NCI-H526 treated with DMSO at 0.1 percent for 48 hours (cell line): Measurements from ENCODE around the gene SFXN4.

Source experiments
- DNase-seq: peaks from one replicate; lab custom pipeline; 2025; lab: John Stamatoyannopoulos, UW

SFXN4 gene, protein sequence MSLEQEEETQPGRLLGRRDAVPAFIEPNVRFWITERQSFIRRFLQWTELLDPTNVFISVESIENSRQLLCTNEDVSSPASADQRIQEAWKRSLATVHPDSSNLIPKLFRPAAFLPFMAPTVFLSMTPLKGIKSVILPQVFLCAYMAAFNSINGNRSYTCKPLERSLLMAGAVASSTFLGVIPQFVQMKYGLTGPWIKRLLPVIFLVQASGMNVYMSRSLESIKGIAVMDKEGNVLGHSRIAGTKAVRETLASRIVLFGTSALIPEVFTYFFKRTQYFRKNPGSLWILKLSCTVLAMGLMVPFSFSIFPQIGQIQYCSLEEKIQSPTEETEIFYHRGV

DNA sequence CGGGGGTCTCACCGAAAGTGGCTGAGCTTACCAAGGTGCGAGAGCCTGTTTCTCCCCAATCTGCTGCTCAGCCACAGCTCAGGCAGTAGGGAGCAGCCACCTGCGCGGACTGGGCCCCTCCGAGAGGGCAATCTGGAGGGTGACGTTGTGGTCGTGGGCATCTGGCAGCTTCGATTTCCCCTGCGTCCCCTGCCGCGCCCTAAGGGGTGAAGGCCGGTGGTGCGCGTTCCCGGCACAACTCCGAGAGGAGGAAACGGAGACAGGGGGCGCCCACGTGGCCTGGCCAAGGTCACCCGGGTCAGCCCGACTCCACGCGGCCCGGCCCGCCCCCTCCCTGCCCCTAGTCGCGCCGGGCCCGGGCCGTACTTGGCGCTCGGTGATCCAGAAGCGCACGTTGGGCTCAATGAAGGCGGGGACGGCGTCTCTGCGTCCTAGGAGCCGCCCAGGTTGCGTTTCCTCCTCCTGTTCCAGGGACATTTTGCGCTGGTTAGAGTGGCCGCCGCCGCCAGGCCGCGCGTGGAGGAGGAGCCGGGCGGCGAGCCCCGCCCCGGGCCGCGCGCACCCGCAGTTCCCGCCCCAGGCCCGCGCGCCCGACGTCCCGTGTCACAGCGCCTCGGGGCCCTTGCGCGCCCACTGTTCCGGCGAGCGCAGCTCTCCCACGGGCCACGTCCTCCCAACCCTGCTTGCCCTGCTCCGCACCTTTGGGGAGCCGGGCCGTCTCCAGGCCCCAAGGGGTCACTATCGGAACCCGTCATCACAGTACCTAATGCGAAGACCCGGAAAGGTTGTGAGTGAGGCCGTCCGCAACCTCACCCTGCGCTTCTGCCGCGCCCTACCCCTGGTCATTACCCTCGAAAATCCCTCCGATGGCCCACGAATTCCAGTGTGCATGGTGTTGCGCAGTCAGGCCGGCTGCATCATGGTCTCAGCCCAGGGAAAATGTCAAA is at the start of gene SFXN4:
Gene SFXN4, minus strand, starts transcription at position 544 of the 947 bp plus-strand sequence. Its CDS starts 67 bp downstream, at position 477.
- DNase-seq, result peak; percentile 15

DNA sequence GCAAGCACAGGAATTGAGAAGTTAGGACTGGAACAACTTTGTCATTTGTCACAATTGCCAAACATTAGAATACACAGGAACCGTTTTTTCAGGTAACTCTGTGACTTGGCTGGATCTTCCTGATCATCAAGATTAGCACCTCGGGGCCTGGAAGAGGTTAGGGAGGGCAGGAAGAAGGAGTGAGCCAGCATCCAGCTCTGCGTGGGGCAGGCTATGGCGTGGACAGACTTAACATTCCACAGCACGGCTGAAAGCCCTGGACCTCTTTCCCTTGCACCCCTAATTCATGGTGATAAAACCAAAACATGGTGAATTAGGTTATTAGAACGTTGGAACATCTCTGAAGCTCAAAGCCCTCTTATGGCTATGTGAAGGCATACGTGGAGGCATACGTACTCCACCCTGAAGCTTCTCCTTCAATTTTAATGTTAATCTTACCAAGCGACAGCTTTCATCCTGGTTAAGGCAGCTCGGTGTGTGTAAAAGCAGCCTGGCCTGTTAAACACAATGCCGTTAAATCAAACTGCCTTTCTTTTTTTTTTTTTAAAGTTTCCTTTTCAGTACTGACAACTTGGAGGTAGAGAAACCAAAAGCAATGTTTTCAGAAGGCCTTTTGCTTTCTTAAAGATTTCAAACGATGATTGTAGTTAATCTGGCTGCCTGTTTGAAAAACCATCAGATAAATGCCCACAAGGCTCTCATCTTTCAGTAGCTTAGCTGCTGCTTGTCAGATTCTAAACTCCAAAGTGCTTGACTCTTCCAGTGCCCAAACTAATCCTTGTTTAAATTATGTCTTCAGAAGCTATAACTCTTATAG is 46.3 kb upstream of the SFXN4 start:
- peak; percentile 20 for DNase-seq

DNA sequence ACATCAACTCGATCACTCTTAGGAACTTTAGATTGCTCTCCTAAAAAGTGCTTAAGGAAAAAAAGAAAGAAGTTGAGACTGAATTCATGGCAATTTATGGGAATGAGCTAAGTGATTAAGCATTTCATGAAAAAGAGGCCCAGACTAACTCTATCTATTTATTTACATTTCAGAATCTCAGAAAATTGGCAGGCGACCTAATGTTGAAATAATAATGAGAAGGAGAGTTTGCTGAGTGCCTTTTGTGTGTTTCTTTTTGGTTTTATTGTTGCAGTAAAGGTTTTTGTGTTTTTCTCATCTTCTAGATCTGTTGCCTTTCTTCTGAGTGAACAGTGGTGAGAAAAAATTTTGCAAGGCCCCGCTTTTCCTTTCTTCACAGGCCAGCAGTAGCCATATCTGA is 45.7 kb upstream of the SFXN4 start:
- DNase-seq, result no peak

DNA sequence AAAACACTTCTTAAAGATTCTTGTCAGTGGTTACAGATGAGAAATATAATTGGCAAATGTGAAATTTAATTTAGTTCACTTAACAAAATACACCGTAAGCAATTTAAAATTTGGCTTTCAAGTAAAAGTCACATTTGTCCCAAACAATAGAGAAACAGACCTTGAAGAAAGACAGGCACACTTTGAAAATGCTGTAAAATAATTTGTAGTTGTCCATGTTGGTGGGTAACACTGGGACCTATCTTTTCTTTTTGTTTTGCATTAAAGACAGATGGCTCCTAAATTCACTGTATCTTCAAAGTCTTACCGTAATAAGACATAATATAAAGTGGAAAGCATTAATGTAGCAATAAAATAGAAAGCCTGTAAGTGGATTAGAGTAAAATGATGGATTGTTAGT is 45.1 kb upstream of the SFXN4 start:
- no peak for DNase-seq

DNA sequence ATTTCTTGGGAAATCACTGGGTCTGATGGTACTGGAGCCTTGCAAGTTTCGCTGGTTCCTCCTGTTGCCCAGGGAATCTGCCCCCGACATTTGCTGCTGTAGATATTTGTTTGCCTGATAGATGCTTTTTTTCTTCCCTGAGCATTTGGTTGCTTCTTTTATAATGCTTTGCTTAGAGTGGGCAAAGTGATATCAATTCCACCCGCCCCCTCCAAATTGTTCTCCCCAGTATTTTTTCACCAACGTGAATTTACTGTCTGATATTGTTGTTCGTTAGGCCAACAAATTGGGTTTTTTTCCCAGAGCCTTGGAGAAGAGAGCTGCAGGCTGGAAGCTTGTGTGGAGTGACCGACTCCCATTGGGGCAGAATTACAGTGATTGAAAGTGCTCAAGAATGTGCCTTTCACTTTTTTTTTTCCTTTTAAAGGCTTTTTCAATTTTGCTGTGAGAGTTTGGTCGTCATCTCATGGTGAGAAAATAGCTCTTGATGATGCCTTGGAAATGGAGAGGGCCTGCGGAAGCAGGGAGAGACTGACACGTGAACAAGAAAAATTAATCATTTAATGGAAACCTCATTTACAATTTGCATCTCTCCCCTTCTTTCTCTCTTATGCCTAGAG is 44.3 kb upstream of the SFXN4 start:
- peak; percentile 17 for DNase-seq

DNA sequence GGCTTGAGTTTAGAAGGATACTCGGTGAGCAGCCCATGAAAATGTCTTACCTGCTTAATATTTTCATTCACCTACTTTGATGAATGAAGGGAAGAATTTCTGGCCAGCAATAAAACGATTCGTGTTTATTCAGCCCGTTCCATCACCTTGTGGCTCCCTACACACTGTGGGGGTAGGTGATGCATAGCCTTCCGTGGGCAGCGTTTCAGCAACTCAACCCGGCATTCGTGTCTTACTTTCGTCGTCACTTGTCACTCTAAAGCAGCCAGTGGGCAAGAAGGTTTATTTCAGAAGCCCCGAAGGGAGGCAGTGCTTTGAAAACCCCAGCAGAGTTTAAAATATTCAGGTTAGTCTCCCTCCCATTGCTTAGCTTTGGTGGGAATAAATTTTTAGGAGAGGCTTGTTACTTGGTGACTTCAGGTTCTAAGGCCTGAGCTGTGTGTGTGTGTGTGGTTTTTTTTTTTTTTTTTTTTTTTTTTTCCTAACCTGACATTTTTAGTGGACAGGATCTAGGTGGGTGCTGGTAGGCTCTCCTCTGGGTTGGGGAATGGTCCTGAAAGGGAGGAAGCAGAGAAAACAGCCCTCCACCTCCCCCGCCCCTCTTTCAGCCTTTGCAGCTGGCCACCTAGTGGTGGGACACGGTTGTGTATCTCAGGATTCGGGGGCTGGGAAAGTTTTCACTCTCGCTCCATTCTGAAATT is 43.7 kb upstream of the SFXN4 start:
- DNase-seq, result peak; percentile 52

DNA sequence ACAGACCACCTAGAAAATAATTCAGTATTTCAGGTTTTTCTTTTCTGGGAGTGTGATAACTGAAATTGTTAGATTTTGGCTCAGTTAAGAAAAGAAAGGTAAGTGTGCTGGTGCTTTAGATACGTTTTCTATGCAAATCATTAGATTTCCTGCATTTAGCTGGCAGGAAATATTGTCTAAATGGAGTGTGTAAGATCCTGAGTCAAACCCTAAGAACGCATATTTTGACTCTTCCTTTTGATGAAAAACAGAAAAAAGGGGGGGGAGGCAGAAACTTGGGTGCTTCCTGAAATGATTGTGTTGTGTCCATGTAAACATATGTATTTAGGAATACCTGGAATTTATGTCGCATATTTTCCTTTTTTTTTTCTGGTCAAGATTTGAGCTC is 43.0 kb upstream of the SFXN4 start:
- no peak for DNase-seq

DNA sequence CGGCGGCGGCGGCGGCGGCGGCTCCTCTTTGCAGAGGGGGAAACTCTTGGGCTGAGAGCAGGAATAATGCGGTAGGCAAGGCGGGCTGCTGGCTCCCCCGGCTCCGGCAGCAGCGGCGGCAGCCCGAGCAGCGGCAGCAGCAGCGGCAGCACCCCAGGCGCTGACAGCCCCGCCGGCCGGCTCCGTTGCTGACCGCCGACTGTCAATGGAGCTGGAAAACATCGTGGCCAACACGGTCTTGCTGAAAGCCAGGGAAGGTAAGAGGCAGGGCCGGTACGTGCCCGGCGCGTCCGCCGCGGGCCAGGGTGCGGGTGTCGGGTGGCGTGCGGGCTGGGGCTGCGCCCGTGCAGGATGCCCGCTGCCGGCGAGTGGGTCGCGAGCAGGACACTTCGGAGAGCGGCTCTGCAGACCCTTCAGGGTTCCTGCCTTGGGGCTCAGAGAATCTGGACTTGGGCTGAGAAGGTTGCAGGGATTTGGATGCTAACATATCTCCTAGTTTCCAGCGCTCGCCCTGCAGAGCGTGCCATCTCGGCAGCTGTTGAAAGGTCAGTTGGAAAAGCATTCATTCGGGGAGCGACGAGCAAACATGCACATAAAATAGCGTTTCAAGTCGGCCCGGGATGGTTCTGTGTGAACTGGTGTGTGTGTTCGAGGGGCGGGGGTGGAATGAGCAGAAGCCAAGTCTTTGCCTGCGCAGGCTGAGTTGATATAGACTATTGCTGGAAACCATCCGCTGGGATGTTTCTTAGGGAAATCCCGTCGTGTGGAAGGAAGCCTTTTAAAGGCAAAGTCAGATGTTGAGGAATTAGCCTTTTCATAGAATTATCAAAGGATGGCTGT is 42.4 kb upstream of the SFXN4 start:
- DNase-seq, result peak; percentile 12

DNA sequence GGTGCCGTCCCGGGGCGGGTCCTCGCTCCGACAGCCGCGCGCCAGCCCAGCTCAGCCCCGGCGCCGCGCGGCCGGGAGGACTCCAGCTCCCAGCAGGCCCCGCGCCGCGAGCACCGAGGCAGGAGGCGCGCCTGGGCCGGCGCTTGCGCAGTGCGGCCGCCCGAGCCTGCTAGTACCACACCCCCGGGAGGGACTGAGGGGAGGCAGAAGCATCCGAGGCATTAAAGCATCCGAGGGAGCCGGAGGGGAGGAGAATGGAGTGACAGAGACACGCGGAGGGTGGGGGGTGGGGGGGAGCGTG is 41.8 kb upstream of the SFXN4 start, which contains the start of gene GRK5:
Gene GRK5, plus strand, starts transcription at position 206 of the 301 bp plus-strand sequence. CDS start 347 bp downstream, outside the sequence.
- peak; percentile 81 for DNase-seq

DNA sequence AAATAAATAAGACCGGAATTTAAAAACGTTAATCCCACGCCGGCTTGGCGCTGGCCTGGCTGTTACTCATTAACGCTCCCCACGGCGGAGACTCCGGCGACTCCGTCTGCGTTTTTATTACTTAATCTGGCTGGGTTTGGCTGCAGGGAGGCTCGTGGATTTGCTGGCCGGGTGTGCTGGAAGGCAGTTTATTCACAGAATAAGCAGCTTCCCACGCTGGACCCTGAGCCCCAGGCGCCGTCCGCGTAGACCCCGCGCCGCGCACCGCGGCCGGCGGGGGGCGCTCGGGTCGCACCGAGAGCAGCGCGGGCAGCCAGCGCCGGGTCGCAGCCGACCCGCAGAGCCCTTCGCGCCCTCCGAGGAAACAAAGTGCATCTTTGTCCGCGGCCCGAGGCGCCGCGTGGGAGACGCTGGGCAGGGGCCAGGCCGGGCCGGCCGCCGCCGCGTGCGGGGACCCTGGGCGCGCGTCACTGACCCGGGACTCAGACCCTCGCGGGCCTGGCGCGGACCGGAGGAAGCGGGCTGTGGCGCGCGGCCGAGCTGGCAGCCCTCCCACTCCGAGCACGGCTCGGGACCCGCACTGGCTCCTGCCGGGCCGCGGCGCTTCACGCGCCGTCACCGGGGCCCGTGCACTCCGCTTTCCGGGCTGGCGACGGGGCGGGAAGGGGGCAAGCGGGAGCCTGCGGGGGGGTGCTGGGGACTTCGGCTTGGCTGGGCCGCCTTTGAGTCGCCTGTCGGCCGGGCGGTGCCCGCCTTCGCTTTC is 41.3 kb upstream of the SFXN4 start:
- no peak for DNase-seq

DNA sequence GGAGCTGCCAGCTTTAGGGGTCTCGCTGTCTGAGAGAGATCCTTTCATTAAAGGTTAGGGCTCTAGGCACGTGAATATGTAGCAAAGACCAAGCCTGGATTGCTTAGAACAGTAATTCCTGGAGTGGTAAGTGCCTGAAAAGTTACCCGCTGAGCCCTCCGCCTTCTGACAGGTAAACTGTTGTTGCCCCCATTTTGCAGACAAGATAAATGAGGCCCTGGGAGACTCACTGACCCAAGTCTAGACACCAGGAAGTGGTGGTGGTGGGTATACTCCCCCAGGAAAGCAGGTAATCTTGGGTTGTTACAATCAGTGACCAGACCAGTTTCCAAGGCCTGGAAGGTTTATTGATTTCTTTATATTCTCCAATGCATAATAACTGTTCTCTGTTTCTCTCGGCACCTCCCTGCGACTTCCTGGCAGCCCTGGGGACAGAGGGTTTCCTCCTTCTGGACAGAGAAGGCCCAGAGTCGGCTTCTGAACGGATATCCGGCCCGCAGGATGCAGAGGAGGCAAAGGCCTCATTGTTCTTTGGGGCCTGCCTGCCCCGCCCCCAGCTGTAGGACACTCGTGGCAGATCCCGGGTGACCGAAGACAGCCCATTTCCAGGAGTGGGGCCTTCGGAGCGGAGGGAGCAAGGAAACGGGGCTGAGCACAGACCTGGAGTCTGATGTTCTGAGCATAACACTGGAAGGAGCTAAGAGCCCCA is 40.5 kb upstream of the SFXN4 start:
- DNase-seq, result no peak

DNA sequence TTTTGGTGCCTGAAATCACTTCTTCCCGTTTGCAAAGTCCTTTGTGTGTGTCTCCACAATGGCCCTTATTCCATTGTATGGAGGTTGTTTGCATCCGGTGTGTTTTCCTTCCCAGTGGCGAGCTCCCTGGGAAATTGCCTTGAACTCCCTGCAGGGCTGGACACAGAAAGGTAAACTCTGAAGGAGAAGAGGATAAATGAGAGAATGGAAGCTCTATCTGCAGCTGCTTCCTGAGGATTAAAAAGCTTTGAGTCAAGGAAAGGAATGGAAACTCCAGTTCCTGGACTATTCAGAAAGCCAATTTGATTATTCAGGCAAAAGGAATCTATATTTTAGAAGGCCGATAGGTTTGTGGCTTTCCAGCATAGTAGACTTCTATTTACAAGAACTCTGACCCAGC is 37.5 kb upstream of the SFXN4 start:
- DNase-seq, result no peak

DNA sequence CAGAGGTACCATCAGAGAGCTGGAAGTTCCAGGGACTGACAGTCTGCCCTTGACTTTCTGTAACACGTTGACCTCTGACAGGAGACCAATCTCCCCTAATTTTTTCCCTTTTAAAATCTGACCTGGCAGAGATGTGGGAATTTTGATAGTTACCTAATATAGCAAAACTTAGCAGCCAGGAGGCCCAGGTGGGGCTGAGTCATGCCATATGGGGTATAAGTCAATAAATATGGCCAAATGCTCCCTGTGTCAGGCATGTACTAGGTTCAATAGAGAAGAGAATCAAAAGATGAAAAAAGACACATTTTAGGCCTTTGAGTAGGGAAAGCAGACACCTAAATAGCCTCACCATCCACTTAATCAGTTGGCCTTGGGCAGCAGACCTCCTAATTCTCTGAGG is 35.7 kb upstream of the SFXN4 start:
- no peak for DNase-seq

DNA sequence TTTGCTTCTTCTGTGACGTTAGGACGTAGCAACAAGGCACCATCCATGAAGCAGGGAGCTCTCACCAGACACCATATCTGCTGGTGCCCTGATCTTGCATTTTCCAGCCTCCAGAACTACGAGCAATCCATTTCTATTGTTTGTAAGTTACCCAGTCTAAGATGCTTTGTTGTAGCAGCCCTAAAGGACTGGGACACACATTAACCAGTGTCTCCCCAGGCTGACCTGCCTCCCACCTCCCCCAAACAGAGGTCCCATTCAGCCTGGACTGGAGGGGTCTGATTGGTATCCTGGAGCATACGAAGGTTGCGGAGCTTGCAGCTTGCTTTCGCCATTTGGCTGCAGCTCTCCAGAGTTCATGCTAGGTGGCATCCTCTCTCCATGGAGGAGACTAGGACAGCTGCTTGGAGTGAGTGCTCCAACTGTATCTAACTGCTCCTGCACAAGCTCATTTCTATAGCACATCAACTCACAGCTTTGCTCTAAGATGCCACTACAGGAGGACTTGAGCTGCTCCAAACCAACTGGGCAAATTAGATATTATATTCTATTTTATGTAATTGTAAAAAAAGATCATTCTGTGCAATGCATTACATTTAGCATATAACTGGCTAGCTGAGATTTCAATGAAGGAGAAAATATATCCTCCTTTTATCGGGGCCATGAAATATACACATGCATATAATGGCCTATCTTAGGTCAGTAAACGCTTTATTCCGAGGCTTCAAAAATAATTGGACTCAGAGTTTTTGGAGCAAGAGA is 33.9 kb upstream of the SFXN4 start:
- peak; percentile 50 for DNase-seq

DNA sequence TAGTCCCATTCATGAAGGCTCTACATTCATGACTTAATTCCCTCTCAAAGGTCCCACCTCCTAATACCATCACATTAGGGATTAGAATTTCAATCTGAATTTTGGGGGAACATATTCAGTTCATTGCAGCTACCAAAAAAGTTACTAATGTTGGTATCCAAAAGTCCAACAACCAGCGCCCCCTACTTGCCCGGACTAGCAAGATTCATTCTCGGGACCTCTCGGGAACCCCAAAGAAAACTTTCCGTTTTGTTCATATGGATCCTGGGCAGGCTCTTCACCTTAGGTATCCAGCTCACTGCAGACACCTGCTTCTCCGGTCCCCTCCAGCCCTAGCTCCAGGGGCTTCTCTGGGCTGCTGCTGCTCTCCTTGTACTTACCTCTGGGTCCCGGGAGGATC is 32.9 kb upstream of the SFXN4 start:
- DNase-seq, result no peak

DNA sequence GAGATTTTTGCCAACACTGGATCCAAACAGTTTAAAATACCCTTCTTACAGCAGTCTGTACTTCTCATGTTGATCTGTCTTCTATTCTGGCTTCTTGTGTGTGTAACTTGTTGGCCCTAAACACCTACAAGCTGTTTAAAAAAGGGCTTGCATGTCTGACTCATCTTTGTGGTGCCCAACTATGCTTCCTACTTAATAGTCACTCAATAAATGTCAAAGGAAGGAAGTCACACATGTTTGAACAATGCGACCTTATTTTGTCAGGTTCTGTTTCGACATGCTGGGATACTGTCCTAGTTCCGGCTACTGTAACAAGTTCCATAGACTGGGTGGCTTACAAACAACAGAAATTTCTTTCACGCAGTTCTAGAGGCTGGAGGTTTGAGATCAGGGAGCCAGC is 32.4 kb upstream of the SFXN4 start:
- no peak for DNase-seq

DNA sequence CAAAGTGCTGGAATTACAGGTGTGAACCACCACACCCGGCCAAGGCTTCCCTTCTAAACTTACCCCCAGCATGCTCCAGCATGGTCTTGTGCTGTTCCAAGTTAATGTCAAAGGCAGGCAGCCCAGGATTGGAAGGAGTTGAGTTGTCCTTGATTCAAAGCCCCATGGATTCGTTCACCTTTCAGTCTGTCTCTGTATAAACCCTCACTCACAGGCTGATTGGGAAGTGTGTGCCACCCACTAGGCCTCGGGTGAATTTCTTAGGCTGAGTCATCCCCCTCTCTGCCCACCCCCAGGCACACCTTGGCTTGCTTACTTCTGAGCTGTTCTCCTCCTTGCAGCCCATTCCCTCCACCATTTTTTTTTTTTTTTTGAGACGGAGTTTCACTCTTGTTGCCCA is 26.4 kb upstream of the SFXN4 start:
- DNase-seq, result no peak
